ENCODE results near the gene FTO. TPM values are rescaled to one million over a fixed set of nuclear protein-coding genes. Genes with fewer than 3 reads are reported as not detected.

FTO gene
- total RNA-seq, 1 experiment from 2014 or later, result 55.0 TPM

DNA sequence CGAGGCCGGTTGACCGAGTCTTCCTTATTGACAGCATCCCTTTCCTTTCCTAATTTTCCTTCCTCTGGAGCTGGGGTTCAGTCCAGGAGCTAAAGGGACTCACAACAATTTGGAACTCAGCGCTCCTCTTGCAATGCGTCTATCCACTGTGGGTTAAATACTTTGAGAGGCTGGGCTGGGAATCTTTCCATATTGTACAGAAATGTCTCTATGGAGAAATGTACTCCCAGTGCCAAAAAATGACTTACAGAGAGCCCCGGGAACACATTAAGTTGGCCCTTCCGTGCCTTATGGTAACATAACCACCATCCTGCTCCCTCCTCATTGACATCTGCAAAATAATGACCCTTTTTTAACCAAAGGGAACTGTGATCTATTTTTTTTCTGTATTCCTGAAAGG lies 192.8 kb downstream of the FTO start:
- peaks cover 16% of the 10 kb centered on the region for H3K4me1 Mint-ChIP-seq (ENCODE audit: insufficient read depth, unreplicated experiment)
- intact Hi-C loops (cut with micrococcal nuclease), result loop anchor here (10.0 kb wide), 2 partner anchors 188 to 298 kb away; no protein-coding TSS in a partner anchor
- TF ChIP-seq, protein P1, sequence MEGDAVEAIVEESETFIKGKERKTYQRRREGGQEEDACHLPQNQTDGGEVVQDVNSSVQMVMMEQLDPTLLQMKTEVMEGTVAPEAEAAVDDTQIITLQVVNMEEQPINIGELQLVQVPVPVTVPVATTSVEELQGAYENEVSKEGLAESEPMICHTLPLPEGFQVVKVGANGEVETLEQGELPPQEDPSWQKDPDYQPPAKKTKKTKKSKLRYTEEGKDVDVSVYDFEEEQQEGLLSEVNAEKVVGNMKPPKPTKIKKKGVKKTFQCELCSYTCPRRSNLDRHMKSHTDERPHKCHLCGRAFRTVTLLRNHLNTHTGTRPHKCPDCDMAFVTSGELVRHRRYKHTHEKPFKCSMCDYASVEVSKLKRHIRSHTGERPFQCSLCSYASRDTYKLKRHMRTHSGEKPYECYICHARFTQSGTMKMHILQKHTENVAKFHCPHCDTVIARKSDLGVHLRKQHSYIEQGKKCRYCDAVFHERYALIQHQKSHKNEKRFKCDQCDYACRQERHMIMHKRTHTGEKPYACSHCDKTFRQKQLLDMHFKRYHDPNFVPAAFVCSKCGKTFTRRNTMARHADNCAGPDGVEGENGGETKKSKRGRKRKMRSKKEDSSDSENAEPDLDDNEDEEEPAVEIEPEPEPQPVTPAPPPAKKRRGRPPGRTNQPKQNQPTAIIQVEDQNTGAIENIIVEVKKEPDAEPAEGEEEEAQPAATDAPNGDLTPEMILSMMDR (IDR thresholded peaks at IDR 0.05; ENCODE audit: unreplicated experiment), result no peak
- no peak overlapping the region for H3K4me3 Mint-ChIP-seq (ENCODE audit: unreplicated experiment)
- CTCF ChIA-PET, result interaction anchor here (0.6 kb wide), 1 partner anchor 86 kb away, joined by 4 read pairs; no protein-coding TSS in a partner anchor
- DNase-seq (ENCODE audit: unreplicated experiment), result no peak
- H3K27ac Mint-ChIP-seq (ENCODE audit: low read depth, unreplicated experiment), result no peak overlapping the region
- H3K27me3 Mint-ChIP-seq (ENCODE audit: insufficient read depth, unreplicated experiment), result no peaks in the 10 kb centered on the region
- BruUV-seq (replicated peaks), result no TSS peak
- POLR2A ChIA-PET, result interaction anchor here (1.0 kb wide), 1 partner anchor 119 kb away, joined by 3 read pairs; no protein-coding TSS in a partner anchor
- H3K9me3 Mint-ChIP-seq (ENCODE audit: unreplicated experiment), result no peaks in the 10 kb centered on the region
- H3K36me3 Mint-ChIP-seq (ENCODE audit: insufficient read depth, unreplicated experiment), result peaks cover 7% of the 10 kb centered on the region

DNA sequence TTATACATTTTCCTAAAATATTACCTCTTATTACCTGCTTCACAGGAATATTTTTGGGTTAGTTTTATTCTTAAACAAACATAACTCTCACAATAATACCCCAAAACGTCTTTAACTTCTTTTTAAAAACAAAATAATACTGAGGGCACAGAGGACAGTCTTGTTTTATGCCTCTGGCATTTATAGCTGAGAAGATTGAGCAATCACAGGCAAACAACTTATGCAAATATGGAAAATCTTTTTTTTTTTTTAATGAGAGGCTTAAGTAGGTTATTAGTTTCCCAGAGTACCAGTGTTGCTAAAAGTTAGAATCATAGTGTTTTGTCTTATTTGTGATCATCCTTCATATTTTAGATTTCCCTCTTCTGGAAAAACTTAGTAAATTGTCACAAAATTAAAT lies 195.0 kb downstream of the FTO start:
- BruUV-seq (replicated peaks), result no TSS peak
- CTCF ChIA-PET, result interaction anchor here (0.6 to 0.9 kb wide), 2 partner anchors 11 to 125 kb away, joined by 3 to 5 read pairs; no protein-coding TSS in a partner anchor
- Mint-ChIP-seq H3K27ac (ENCODE audit: low read depth, unreplicated experiment) (peak overlapping the region; percentile 3), H3K4me1 (ENCODE audit: insufficient read depth, unreplicated experiment) (peaks cover 6% of the 10 kb centered on the region), H3K9me3 (ENCODE audit: unreplicated experiment) (no peaks in the 10 kb centered on the region), H3K36me3 (ENCODE audit: insufficient read depth, unreplicated experiment) (peaks cover 7% of the 10 kb centered on the region), H3K4me3 (ENCODE audit: unreplicated experiment) (no peak overlapping the region), H3K27me3 (ENCODE audit: insufficient read depth, unreplicated experiment) (no peaks in the 10 kb centered on the region)
- TF ChIP-seq, protein P1 (IDR thresholded peaks at IDR 0.05; ENCODE audit: unreplicated experiment), result no peak
- peak; percentile 15 for DNase-seq (ENCODE audit: unreplicated experiment)
- intact Hi-C loops (cut with micrococcal nuclease), result loop anchor here (10.0 kb wide), 2 partner anchors 186 to 296 kb away; no protein-coding TSS in a partner anchor
- POLR2A ChIA-PET, result interaction anchor here (0.6 to 1.9 kb wide), 9 partner anchors 12 to 1032 kb away, joined by 3 to 14 read pairs (median 4); partner anchors contain the start of gene IRX5

DNA sequence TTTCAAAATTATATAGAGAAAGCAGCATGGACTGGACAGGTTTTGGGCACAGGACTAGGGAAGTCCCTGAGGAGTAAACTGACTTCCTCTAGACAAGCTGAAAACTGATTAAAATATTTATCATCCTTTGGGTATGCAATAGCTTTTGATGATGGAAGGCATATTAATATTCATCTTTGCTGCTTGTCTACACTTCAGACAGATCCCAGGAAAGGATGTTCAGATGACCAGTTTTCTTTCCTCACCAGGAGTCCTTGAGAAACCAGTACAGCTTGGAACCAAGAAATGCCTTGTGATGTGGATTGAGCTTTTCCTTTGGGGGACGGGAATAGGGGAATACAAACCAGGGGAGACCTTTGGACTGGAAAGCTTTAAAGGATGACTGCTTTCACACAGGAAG lies 195.5 kb downstream of the FTO start:
- TF ChIP-seq, protein P1 (IDR thresholded peaks at IDR 0.05; ENCODE audit: unreplicated experiment), result no peak
- CTCF ChIA-PET, result interaction anchor here (0.9 kb wide), 1 partner anchor 126 kb away, joined by 5 read pairs; no protein-coding TSS in a partner anchor
- peaks cover 7% of the 10 kb centered on the region for H3K36me3 Mint-ChIP-seq (ENCODE audit: insufficient read depth, unreplicated experiment)
- intact Hi-C loops (cut with micrococcal nuclease), result loop anchor here (10.0 kb wide), 2 partner anchors 185 to 295 kb away; no protein-coding TSS in a partner anchor
- BruUV-seq (replicated peaks), result no TSS peak
- DNase-seq (ENCODE audit: unreplicated experiment), result no peak
- H3K4me3 Mint-ChIP-seq (ENCODE audit: unreplicated experiment), result no peak overlapping the region
- POLR2A ChIA-PET, result interaction anchor here (0.6 to 1.9 kb wide), 8 partner anchors 11 to 1031 kb away, joined by 3 to 14 read pairs (median 4); partner anchors contain the start of gene IRX5
- H3K27ac Mint-ChIP-seq (ENCODE audit: low read depth, unreplicated experiment), result peak overlapping the region; percentile 3
- H3K9me3 Mint-ChIP-seq (ENCODE audit: unreplicated experiment), result no peaks in the 10 kb centered on the region
- H3K27me3 Mint-ChIP-seq (ENCODE audit: insufficient read depth, unreplicated experiment), result no peaks in the 10 kb centered on the region
- H3K4me1 Mint-ChIP-seq (ENCODE audit: insufficient read depth, unreplicated experiment), result peaks cover 2% of the 10 kb centered on the region

DNA sequence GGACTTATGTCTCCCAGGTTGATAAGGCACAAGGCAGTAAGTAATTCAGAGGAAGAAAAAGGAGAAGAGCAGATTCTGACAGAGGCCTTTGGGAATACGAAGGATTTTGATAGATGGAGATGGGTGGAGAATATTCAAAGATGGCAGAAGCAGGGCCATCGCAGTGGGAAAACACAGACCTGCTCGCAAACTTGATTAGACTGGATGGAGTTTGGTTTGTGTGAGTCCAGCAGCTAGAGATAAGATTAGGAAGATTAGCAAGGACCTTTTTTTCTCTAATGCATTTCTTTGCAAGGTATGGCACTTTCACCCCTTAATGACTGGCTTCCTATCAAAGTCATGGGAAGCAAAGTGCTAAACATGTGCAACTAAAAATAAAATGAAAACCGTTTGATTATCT lies 196.7 kb downstream of the FTO start:
- no peak for DNase-seq (ENCODE audit: unreplicated experiment)
- BruUV-seq (replicated peaks), result no TSS peak
- TF ChIP-seq, protein P1 (IDR thresholded peaks at IDR 0.05; ENCODE audit: unreplicated experiment), result no peak
- Mint-ChIP-seq H3K4me3 (ENCODE audit: unreplicated experiment) (no peak overlapping the region), H3K4me1 (ENCODE audit: insufficient read depth, unreplicated experiment) (no peaks in the 10 kb centered on the region), H3K27me3 (ENCODE audit: insufficient read depth, unreplicated experiment) (no peaks in the 10 kb centered on the region), H3K36me3 (ENCODE audit: insufficient read depth, unreplicated experiment) (peaks cover 7% of the 10 kb centered on the region), H3K9me3 (ENCODE audit: unreplicated experiment) (no peaks in the 10 kb centered on the region), H3K27ac (ENCODE audit: low read depth, unreplicated experiment) (no peak overlapping the region)
- intact Hi-C loops (cut with micrococcal nuclease), result no loop called here
- ChIA-PET CTCF (interaction anchor here (0.6 to 1.6 kb wide), 3 partner anchors 8 to 84 kb away, joined by 3 to 4 read pairs (median 3); no protein-coding TSS in a partner anchor), POLR2A (interaction anchor here (1.6 to 1.9 kb wide), 2 partner anchors 9 to 12 kb away, joined by 5 to 14 read pairs; no protein-coding TSS in a partner anchor)

Measured in MCF 10A (cell line).